Breast epithelium (tissue), 4 donors: Measurements from ENCODE around the gene BCL2L2. TPM values are rescaled to one million over a fixed set of nuclear protein-coding genes. Genes with fewer than 3 reads are reported as not detected.

ENCODE experiments used
- DNase-seq, 2 donors: peaks; one replicate each; pipeline ENCODE4 v3.0.0-alpha.2; 2019; ENCODE audit warnings: low spot score in 2 of 2
- H3K27ac ChIP-seq, 2 donors: fragments of 200-600 bp; sonication (generic) in 1 of 2; one replicate each; pipeline ENCODE4 v1.5.1; 2016 to 2019; ENCODE audit warnings: mild to moderate bottlenecking in 1 of 2
- H3K27me3 ChIP-seq, 2 donors: fragments of 200-600 bp; sonication (generic) in 1 of 2; one replicate each; pipeline versions ENCODE4 v1.5.1 to v1.6.0; 2017 to 2019; ENCODE audit warnings: control low read depth in 1 of 2, mild to moderate bottlenecking in 1 of 2
- H3K36me3 ChIP-seq: fragments of 200-600 bp; one replicate; pipeline ENCODE4 v1.5.1; 2019
- H3K4me1 ChIP-seq, 2 donors: fragments of 200-600 bp; sonication (generic); one replicate each; pipeline ENCODE4 v1.5.1; 2016 to 2019; ENCODE audit warnings: control low read depth in 1 of 2
- H3K4me3 ChIP-seq, 3 donors: fragments of 200-600 bp; sonication (generic); 1 replicate in 2 of 3; 2 replicates in 1 of 3; pipeline ENCODE4 v1.5.1; 2016 to 2019; ENCODE audit warnings: mild to moderate bottlenecking in 3 of 3, moderate library complexity in 2 of 3
- H3K9me3 ChIP-seq, 2 donors: fragments of 200-600 bp; sonication (generic) in 1 of 2; one replicate each; pipeline ENCODE4 v1.5.1; 2016 to 2019; ENCODE audit warnings: control low read depth in 1 of 2
- POLR2A ChIP-seq: fragments of 450-650 bp; IDR thresholded peaks from one replicate; pipeline ENCODE4 v1.6.1; 2016; ENCODE audit warnings: antibody characterized with exemption, mild to moderate bottlenecking, moderate library complexity
- POLR2AphosphoS5 ChIP-seq, 3 donors: sonication (generic); formaldehyde crosslinking; IDR thresholded peaks; one replicate each; pipeline ENCODE4 v1.6.1; 2017; ENCODE audit warnings: antibody characterized with exemption in 3 of 3
- intact Hi-C: fragments of 100-400 bp; cut with DNase I; formaldehyde crosslinking; loops from one replicate; pipeline ENCODE4 v1.15.1; 2023; ENCODE audit warnings: low total_unique reads
- total RNA-seq, 3 donors: library from RNA; depleted of rRNA; stranded (reverse); fragments of >200 nt; gene quantifications; one replicate each; pipeline ENCODE4 v1.1.0, GENCODE V29; 2016
- TF ChIP-seq, protein P1 (sequence below), 3 donors: fragments of 450-650 bp; IDR thresholded peaks; one replicate each; pipeline ENCODE4 v1.5.1; 2016 to 2017; ENCODE audit warnings: antibody characterized with exemption in 3 of 3, mild to moderate bottlenecking in 3 of 3, moderate library complexity in 3 of 3

BCL2L2 gene
- total RNA-seq, 3 donors from 2014 or later: 28.8 to 55.5 (median 48.2) TPM

DNA sequence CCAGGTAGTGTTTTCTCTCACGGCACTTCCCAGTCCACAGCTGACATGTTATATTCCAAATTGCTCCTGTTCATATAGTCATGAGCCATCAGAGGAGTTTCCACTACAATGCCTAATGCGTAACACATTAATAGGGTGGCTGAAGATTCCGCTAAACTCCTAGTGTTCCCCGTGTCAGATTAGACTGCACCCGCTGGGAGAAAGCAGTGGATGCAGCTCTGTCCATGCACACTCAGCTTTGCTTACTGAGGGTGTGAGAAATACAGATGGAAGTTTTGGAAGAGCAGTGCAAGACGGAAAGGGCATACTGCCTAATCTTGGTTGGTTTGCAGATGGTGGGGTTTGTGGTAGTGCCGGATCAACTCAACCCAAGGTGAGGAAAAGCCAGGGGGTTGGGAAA, 9.5 kb upstream of the BCL2L2 start:
- H3K27ac ChIP-seq: peak overlapping the region; percentile 52 to 70
- H3K27me3 ChIP-seq: no peaks in the 10 kb centered on the region

DNA sequence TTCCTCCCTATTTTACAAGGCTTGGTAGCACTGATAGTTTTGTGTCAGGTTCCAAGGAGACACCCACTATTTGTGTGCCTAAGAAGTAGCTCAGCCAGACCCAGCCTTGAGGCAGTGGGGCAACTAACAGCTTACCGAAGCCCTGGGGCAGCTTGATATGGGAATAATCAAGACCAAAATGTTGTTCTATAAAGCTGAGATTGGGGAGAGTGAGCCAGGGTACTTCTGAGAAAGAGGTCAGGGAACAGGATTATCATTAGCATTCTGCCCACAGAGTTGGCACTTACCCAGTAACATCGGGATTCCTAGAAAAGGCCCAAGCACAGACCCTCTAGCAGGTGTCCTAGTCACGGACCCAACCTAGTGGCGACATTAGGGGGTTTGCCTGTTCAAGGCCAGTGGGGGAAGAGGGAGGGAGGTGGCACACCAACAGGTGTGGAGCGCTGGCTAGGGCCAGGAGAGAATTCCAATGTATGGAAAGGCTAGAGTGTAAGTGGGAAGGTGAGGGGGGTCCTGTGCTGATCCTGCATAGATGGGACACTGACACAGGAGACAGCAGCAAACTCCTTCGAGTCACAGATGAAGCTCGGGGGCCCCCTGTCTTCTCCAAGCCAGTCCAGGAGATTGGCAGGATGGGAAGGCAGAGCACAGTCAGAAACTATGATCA, 8.9 kb upstream of the BCL2L2 start:
- no peak for TF ChIP-seq POLR2AphosphoS5 (IDR thresholded peaks at IDR 0.05)
- no peak for TF ChIP-seq POLR2A
- TF ChIP-seq, protein P1, sequence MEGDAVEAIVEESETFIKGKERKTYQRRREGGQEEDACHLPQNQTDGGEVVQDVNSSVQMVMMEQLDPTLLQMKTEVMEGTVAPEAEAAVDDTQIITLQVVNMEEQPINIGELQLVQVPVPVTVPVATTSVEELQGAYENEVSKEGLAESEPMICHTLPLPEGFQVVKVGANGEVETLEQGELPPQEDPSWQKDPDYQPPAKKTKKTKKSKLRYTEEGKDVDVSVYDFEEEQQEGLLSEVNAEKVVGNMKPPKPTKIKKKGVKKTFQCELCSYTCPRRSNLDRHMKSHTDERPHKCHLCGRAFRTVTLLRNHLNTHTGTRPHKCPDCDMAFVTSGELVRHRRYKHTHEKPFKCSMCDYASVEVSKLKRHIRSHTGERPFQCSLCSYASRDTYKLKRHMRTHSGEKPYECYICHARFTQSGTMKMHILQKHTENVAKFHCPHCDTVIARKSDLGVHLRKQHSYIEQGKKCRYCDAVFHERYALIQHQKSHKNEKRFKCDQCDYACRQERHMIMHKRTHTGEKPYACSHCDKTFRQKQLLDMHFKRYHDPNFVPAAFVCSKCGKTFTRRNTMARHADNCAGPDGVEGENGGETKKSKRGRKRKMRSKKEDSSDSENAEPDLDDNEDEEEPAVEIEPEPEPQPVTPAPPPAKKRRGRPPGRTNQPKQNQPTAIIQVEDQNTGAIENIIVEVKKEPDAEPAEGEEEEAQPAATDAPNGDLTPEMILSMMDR (IDR thresholded peaks at IDR 0.05): no peak
- H3K27ac ChIP-seq: peak overlapping the region; percentile 52 to 70
- H3K9me3 ChIP-seq: no peaks in the 10 kb centered on the region
- peaks cover 8 to 13% of the 10 kb centered on the region in 2 donors for H3K4me1 ChIP-seq
- peak in 1 of 2 donors; percentile 16 for DNase-seq
- H3K36me3 ChIP-seq: no peaks in the 10 kb centered on the region
- no peak overlapping the region for H3K4me3 ChIP-seq
- no peaks in the 10 kb centered on the region for H3K27me3 ChIP-seq
- intact Hi-C loops: no loop called here

More for the DNA sequence above, 9.5 kb upstream of the BCL2L2 start:
- DNase-seq: no peak
- no peaks in the 10 kb centered on the region for H3K36me3 ChIP-seq
- peaks cover 8 to 13% of the 10 kb centered on the region in 2 donors for H3K4me1 ChIP-seq
- H3K4me3 ChIP-seq: no peak overlapping the region
- intact Hi-C loops: no loop called here
- H3K9me3 ChIP-seq: no peaks in the 10 kb centered on the region
- TF ChIP-seq POLR2A (no peak), POLR2AphosphoS5 (IDR thresholded peaks at IDR 0.05) (no peak)
- TF ChIP-seq, protein P1 (IDR thresholded peaks at IDR 0.05): no peak

DNA sequence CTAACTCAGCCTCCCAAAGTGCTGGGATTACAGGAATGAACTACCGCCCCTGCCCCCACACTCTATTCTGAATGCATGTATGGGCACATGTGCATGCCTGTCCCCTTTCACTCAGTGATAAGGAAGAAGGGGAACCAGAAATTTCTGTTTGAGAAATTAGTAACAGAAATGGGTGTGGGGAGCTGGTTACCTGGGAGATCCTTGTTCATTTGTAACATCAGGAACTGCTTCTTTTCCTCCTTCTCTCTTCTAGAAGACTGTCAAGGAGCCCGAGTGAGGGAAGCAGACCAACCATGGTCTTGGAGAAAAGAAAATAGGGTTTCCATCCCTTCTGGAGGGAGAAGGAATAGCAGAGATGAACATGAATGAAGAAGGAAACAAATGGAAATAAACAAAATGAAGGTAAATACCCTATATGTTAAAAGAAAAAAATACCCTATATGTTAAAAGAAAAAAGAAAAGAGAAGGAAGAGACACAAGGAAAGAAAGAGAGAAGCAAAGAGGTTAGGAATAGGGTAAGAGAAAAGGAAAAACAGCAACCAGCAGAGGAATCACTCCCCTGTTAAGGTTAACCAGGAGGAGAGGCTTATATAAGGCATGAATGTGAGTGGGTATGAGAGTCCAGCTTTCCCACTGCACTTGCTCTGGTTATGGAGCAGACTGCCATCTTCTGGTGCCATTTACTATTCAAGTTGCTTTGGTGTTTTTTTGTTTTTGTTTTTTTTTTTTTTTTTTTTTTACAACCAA, 7.2 kb upstream of the BCL2L2 start:
- H3K9me3 ChIP-seq: no peaks in the 10 kb centered on the region
- no peaks in the 10 kb centered on the region for H3K36me3 ChIP-seq
- H3K27ac ChIP-seq: peak overlapping the region; percentile 99
- H3K4me3 ChIP-seq: no peak overlapping the region
- DNase-seq: no peak
- peaks cover 8 to 13% of the 10 kb centered on the region in 2 donors for H3K4me1 ChIP-seq
- intact Hi-C loops: no loop called here
- no peaks in the 10 kb centered on the region for H3K27me3 ChIP-seq
- TF ChIP-seq, protein P1 (IDR thresholded peaks at IDR 0.05): no peak
- no peak for TF ChIP-seq POLR2AphosphoS5 (IDR thresholded peaks at IDR 0.05)
- no peak for TF ChIP-seq POLR2A

DNA sequence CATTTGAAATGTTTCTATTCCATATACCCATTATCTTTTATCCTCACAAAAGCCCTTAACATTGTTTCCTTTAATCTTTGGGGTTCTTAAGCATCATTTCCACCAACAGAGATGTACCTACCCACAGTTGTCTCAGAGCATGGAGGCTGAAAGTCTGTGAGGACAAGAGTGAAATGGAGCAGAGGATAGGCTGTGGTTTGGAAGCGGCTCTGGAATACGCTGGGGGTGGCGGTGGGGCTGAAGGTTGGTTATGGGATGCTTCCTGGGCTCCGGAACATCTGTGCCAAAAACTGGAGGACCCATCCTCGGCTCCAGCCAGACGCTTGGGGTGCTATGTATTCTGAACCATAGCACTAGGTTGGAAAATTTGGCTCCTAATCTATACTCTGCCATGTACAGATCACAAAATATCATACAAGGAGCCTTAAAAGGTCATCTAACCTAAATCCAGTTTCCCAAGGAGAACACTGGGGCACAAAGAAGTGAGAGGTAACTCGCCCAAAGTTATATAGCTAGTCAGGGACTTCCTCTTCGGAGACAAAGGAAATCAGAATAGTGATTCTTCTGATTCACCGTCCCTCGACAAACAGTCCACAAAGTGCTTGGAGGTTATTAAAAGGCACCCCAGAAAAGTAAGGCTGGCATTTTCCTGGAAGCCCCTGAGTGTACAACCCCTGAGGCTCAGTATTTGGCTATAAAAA, 6.5 kb upstream of the BCL2L2 start:
- intact Hi-C loops: loop anchor here (10.0 kb wide), 1 partner anchor 255 kb away; the partner anchor contains the start of genes THTPA and ZFHX2
- no peak for DNase-seq
- Histone ChIP-seq H3K9me3 (no peaks in the 10 kb centered on the region), H3K27me3 (no peaks in the 10 kb centered on the region), H3K36me3 (no peaks in the 10 kb centered on the region), H3K4me1 (peaks cover 8 to 13% of the 10 kb centered on the region in 2 donors), H3K27ac (peak overlapping the region; percentile 99), H3K4me3 (peak overlapping the region; percentile 65 to 90 (median 86))
- TF ChIP-seq POLR2AphosphoS5 (IDR thresholded peaks at IDR 0.05): no peak
- TF ChIP-seq POLR2A: no peak
- TF ChIP-seq, protein P1 (IDR thresholded peaks at IDR 0.05): no peak
